SK-N-SH treated with all-trans-retinoic acid at 6 μM for 48 hours (cell line): ENCODE data around the gene SOS1.
A peak's percentile ranks its signal among the peaks of the same experiment; 100 is the strongest.

Experiments used
- ATAC-seq: fragments of 200-7000 bp; cut with Tn5 transposase; 3 replicates; pipeline ENCODE4 v1.9.1; 2020; ENCODE audit warnings: mild to moderate bottlenecking, moderate library complexity
- BACH2 ChIP-seq: fragments of 250-450 bp; sonication (Bioruptor Pico); IDR thresholded peaks from 2 replicates; pipeline ENCODE4 v1.9.0; 2021; ENCODE audit warnings: mild to moderate bottlenecking, borderline replicate concordance
- CSDC2 ChIP-seq: fragments of 250-450 bp; sonication (Bioruptor Pico); IDR thresholded peaks from 2 replicates; pipeline ENCODE4 v1.5.0; 2020; ENCODE audit warnings: mild to moderate bottlenecking, moderate library complexity
- ESRRG ChIP-seq: fragments of 250-450 bp; sonication (Bioruptor Pico); IDR thresholded peaks from 2 replicates; pipeline ENCODE4 v1.6.1; 2021; ENCODE audit warnings: mild to moderate bottlenecking
- GLIS3 ChIP-seq: fragments of 250-450 bp; sonication (Bioruptor Pico); IDR thresholded peaks from 2 replicates; pipeline ENCODE4 v1.5.0; 2020; ENCODE audit warnings: mild to moderate bottlenecking, moderate library complexity
- ISL1 ChIP-seq: fragments of 250-450 bp; sonication (Bioruptor Pico); IDR thresholded peaks from 2 replicates; pipeline ENCODE4 v2.1.2; 2022; ENCODE audit warnings: mild to moderate bottlenecking, moderate library complexity
- OSR1 ChIP-seq: fragments of 250-450 bp; sonication (Bioruptor Pico); IDR thresholded peaks from 2 replicates; pipeline ENCODE4 v1.8.0; 2022; ENCODE audit warnings: moderate library complexity, mild to moderate bottlenecking, inconsistent platforms
- PPARA ChIP-seq: fragments of 250-450 bp; sonication (Bioruptor Pico); IDR thresholded peaks from 2 replicates; pipeline ENCODE4 v1.5.0; 2020; ENCODE audit warnings: mild to moderate bottlenecking, borderline replicate concordance
- RARB ChIP-seq: fragments of 250-450 bp; sonication (Bioruptor Pico); IDR thresholded peaks from 2 replicates; pipeline ENCODE4 v1.8.0; 2021; ENCODE audit warnings: mild to moderate bottlenecking, moderate library complexity
- SNAI2 ChIP-seq: fragments of 250-450 bp; sonication (Bioruptor Pico); IDR thresholded peaks from 2 replicates; pipeline ENCODE4 v1.5.0; 2020; ENCODE audit warnings: mild to moderate bottlenecking, moderate library complexity
- TCF4 ChIP-seq: fragments of 250-450 bp; sonication (Bioruptor Pico); IDR thresholded peaks from 2 replicates; pipeline ENCODE4 v1.8.0; 2021; ENCODE audit warnings: mild to moderate bottlenecking, moderate library complexity, borderline replicate concordance
- TOX ChIP-seq: fragments of 250-450 bp; sonication (Bioruptor Pico); IDR thresholded peaks from 2 replicates; pipeline ENCODE4 v1.8.0; 2021; ENCODE audit warnings: mild to moderate bottlenecking, moderate library complexity, borderline replicate concordance
- ZFP30 ChIP-seq: fragments of 450-650 bp; formaldehyde crosslinking; IDR thresholded peaks from 2 replicates; pipeline ENCODE4 v1.5.0; 2022; ENCODE audit warnings: mild to moderate bottlenecking, moderate library complexity
- ZNF70 ChIP-seq: fragments of 450-650 bp; formaldehyde crosslinking; IDR thresholded peaks from 2 replicates; pipeline ENCODE4 v1.5.0; 2020; ENCODE audit warnings: mild to moderate bottlenecking, moderate library complexity
- ZNF8 ChIP-seq: fragments of 450-650 bp; formaldehyde crosslinking; IDR thresholded peaks from 2 replicates; pipeline ENCODE4 v1.5.0; 2020; ENCODE audit warnings: mild to moderate bottlenecking, moderate library complexity
- TF ChIP-seq, protein P1 (sequence below): fragments of 250-450 bp; sonication (Bioruptor Pico); IDR thresholded peaks from 2 replicates; pipeline ENCODE4 v1.5.0; 2020; ENCODE audit warnings: mild to moderate bottlenecking, moderate library complexity
- TF ChIP-seq, protein P2 (sequence below): fragments of 250-450 bp; sonication (Bioruptor Pico); IDR thresholded peaks from 2 replicates; pipeline ENCODE4 v1.8.0; 2020; ENCODE audit warnings: mild to moderate bottlenecking, moderate library complexity, borderline replicate concordance
- TF ChIP-seq, protein P3 (sequence below): fragments of 250-450 bp; sonication (Bioruptor Pico); IDR thresholded peaks from 2 replicates; pipeline ENCODE4 v1.5.1; 2020; ENCODE audit warnings: low read depth, mild to moderate bottlenecking, moderate library complexity

The SOS1 gene

DNA sequence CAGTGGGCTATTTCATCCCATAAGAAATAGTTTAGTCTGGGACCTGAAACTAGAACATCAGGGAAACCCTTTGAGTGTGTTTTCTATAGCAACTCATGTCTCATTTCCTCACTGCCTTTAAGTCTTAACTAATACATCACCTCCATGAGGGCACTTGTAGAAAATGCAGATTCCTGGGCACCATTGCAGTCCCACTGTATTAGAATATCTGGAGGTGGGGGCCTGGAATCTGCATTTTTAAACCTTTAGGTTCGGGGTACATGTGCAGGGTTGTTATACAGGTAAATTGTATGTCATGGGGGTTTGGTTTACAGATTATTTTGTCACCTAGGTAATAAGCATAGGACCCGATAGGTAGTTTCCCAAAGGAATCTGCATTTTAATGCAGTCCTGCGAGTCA, 143.8 kb downstream of the SOS1 start (continued):
- TF ChIP-seq, protein P1, sequence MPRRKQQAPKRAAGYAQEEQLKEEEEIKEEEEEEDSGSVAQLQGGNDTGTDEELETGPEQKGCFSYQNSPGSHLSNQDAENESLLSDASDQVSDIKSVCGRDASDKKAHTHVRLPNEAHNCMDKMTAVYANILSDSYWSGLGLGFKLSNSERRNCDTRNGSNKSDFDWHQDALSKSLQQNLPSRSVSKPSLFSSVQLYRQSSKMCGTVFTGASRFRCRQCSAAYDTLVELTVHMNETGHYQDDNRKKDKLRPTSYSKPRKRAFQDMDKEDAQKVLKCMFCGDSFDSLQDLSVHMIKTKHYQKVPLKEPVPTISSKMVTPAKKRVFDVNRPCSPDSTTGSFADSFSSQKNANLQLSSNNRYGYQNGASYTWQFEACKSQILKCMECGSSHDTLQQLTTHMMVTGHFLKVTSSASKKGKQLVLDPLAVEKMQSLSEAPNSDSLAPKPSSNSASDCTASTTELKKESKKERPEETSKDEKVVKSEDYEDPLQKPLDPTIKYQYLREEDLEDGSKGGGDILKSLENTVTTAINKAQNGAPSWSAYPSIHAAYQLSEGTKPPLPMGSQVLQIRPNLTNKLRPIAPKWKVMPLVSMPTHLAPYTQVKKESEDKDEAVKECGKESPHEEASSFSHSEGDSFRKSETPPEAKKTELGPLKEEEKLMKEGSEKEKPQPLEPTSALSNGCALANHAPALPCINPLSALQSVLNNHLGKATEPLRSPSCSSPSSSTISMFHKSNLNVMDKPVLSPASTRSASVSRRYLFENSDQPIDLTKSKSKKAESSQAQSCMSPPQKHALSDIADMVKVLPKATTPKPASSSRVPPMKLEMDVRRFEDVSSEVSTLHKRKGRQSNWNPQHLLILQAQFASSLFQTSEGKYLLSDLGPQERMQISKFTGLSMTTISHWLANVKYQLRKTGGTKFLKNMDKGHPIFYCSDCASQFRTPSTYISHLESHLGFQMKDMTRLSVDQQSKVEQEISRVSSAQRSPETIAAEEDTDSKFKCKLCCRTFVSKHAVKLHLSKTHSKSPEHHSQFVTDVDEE (CRISPR knock-in tag): no peak
- TF ChIP-seq SNAI2 (CRISPR knock-in tag) (no peak), PPARA (CRISPR knock-in tag) (no peak), ESRRG (CRISPR knock-in tag) (no peak), CSDC2 (no peak)

DNA sequence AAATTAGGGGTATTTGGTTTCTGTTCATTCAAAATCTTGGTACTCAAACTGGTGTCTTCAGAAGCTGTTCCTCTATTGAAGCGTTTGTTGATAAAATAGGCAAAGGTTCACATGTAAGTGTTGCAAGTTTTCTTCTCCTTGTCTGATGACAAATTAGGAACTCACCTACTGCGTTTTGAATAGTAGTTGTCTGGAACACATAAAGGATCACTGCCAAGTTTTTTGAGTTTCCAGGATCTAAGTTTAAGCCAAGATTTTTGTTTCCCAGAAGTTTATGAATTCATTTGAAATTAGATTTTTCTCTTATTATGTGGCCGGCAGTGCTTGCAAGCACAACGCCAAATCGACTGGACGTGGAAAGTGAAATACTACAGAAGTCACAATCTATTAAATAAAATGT, 145.8 kb downstream of the SOS1 start:
- no peak for ATAC-seq

DNA sequence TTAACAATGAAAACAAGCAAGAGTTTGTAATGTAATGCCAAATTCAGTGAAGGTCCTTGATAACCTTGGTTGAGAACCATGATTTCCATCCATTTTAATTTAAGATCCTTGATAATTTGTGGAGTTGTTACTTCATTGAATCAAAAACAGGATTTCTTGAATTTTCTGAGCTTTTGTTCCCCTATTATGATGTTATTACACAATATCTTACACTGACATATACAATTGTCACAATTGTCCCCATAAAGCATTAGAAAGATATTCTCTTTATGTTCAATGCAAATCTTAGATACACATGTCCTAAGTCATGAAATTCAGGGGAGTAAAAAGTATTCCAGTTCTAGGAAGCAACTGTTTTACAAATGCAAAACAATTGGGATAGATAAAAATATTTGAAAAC, 147.6 kb downstream of the SOS1 start:
- ATAC-seq: no peak

More for the DNA sequence above, 145.8 kb downstream of the SOS1 start:
- TF ChIP-seq ISL1 (CRISPR knock-in tag): peak; percentile 54; the same call in 1 of the 2 replicates
- no peak for TF ChIP-seq ESRRG (CRISPR knock-in tag)
- TF ChIP-seq, all 23 proteins: peak for 1

DNA sequence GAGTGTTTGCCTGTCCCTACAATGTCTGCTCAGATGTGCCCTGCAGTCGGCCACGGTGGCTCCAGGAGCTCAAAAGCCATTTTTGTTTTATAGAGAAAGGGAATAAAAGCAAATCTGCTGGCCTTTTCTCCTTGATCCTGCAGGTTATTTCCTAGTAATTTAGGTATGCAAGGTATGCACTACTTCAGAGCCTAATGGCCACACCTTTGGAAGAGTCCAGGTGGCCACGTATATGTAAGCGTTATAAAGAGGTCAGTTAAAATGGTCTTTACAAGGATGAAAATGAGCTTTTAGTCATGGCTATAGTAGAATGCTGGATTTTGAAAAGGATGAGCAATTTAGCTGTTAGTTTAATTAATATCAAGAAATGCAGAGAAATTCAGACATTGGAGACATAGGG, 149.5 kb downstream of the SOS1 start:
- no peak for ATAC-seq
- TF ChIP-seq SNAI2 (CRISPR knock-in tag): no peak
- TF ChIP-seq, all 23 proteins: peak for 0

More for the DNA sequence above, 147.6 kb downstream of the SOS1 start:
- no peak for TF ChIP-seq CSDC2
- no peak for TF ChIP-seq BACH2 (CRISPR knock-in tag)

DNA sequence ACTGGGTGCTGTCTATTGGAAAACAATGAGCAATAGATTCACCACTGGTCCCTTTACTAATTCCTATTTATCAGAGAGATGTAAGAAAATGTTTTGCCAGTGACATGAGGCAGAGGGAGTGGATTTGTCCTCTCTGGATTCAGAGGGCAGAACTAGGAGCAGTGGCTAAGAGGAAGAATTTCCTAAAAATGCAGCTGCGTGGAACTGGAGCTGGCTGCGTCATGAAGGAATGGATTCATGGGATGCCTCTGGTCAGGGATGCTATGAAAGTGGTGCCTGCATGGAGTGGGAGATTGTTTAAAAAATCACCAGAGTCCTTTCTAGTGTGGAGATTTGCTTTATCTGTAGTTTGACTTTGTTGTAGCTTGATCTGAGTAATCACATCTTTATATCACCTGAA, 152.8 kb downstream of the SOS1 start:
- ATAC-seq: no peak
- TF ChIP-seq RARB (CRISPR knock-in tag): no peak
- no peak for TF ChIP-seq ESRRG (CRISPR knock-in tag)
- TF ChIP-seq ZFP30 (CRISPR knock-in tag): no peak
- no peak for TF ChIP-seq GLIS3 (CRISPR knock-in tag)
- no peak for TF ChIP-seq BACH2 (CRISPR knock-in tag)
- TF ChIP-seq, protein P1 (CRISPR knock-in tag): no peak
- no peak for TF ChIP-seq SNAI2 (CRISPR knock-in tag)
- TF ChIP-seq ZNF8 (CRISPR knock-in tag): no peak
- TF ChIP-seq PPARA (CRISPR knock-in tag): no peak
- TF ChIP-seq, protein P2, sequence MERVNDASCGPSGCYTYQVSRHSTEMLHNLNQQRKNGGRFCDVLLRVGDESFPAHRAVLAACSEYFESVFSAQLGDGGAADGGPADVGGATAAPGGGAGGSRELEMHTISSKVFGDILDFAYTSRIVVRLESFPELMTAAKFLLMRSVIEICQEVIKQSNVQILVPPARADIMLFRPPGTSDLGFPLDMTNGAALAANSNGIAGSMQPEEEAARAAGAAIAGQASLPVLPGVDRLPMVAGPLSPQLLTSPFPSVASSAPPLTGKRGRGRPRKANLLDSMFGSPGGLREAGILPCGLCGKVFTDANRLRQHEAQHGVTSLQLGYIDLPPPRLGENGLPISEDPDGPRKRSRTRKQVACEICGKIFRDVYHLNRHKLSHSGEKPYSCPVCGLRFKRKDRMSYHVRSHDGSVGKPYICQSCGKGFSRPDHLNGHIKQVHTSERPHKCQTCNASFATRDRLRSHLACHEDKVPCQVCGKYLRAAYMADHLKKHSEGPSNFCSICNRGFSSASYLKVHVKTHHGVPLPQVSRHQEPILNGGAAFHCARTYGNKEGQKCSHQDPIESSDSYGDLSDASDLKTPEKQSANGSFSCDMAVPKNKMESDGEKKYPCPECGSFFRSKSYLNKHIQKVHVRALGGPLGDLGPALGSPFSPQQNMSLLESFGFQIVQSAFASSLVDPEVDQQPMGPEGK (CRISPR knock-in tag): no peak

DNA sequence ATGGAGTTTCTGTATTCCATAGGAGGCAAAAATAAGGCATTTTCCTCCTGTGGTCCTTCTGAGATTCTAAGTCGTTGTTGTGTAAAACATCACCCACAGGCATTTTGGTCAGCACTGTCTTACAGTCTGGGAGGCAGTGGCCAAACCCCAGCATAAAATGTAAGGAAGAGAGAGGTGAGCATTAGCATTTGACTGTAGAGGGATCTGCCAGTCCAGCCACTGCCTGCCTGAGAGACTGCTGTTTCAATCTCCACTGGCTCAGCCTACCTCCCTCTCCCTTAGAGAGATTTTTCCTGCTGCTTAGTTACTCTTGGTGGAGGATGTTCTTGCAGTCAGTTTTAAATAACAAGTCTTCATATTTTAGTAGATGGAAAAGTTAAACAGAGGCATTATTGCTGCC, 154.2 kb downstream of the SOS1 start:
- ATAC-seq: peak; percentile 34; the same call in 1 of the 3 replicates
- TF ChIP-seq, protein P1 (CRISPR knock-in tag): no peak
- TF ChIP-seq GLIS3 (CRISPR knock-in tag) (no peak), BACH2 (CRISPR knock-in tag) (no peak), TCF4 (CRISPR knock-in tag) (no peak), TOX (CRISPR knock-in tag) (no peak), ZFP30 (CRISPR knock-in tag) (no peak), ZNF8 (CRISPR knock-in tag) (no peak), RARB (CRISPR knock-in tag) (no peak), CSDC2 (no peak), ZNF70 (CRISPR knock-in tag) (no peak), OSR1 (CRISPR knock-in tag) (no peak)
- TF ChIP-seq, protein P3, sequence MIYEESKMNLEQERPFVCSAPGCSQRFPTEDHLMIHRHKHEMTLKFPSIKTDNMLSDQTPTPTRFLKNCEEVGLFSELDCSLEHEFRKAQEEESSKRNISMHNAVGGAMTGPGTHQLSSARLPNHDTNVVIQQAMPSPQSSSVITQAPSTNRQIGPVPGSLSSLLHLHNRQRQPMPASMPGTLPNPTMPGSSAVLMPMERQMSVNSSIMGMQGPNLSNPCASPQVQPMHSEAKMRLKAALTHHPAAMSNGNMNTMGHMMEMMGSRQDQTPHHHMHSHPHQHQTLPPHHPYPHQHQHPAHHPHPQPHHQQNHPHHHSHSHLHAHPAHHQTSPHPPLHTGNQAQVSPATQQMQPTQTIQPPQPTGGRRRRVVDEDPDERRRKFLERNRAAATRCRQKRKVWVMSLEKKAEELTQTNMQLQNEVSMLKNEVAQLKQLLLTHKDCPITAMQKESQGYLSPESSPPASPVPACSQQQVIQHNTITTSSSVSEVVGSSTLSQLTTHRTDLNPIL (CRISPR knock-in tag): no peak
- TF ChIP-seq, all 23 proteins: peak for 0
